SK-N-DZ (cell line): ENCODE data around the gene RNF11.

Experiments
- DNase-seq: peaks from one replicate; pipeline ENCODE4 v3.0.0-alpha.2; 2015; ENCODE audit warnings: low spot score

Gene RNF11

GRCh38 chr1:51295926-51296325 lies 59.9 kb downstream of the RNF11 start:
- DNase-seq, result no peak

GRCh38 chr1:51296383-51297357 lies 60.6 kb downstream of the RNF11 start:
- DNase-seq, result peak; percentile 86

- no peak for DNase-seq
Observed at GRCh38 chr1:51297401-51298321, 61.6 kb downstream of the RNF11 start.

GRCh38 chr1:51298322-51298705 lies 62.2 kb downstream of the RNF11 start:
- DNase-seq, result no peak

GRCh38 chr1:51299185-51299885 lies 63.3 kb downstream of the RNF11 start:
- no peak for DNase-seq

GRCh38 chr1:51299981-51300670 lies 64.1 kb downstream of the RNF11 start:
- DNase-seq, result no peak

- DNase-seq, result no peak
Observed at GRCh38 chr1:51301152-51301843, 65.2 kb downstream of the RNF11 start.

- DNase-seq, result no peak
Observed at GRCh38 chr1:51301844-51302162, 65.7 kb downstream of the RNF11 start.

- no peak for DNase-seq
Observed at GRCh38 chr1:51302270-51302669, 66.2 kb downstream of the RNF11 start.

GRCh38 chr1:51302746-51303145 lies 66.7 kb downstream of the RNF11 start:
- no peak for DNase-seq

GRCh38 chr1:51303315-51303714 lies 67.2 kb downstream of the RNF11 start:
- DNase-seq, result no peak

GRCh38 chr1:51303751-51304251 lies 67.7 kb downstream of the RNF11 start:
- no peak for DNase-seq

GRCh38 chr1:51304360-51304759 lies 68.3 kb downstream of the RNF11 start:
- DNase-seq, result no peak

GRCh38 chr1:51305371-51305823 lies 69.3 kb downstream of the RNF11 start:
- no peak for DNase-seq

- DNase-seq, result no peak
Observed at GRCh38 chr1:51306950-51307349, 70.9 kb downstream of the RNF11 start.

- no peak for DNase-seq
Observed at GRCh38 chr1:51308636-51309035, 72.6 kb downstream of the RNF11 start.

GRCh38 chr1:51309291-51309690 lies 73.2 kb downstream of the RNF11 start:
- no peak for DNase-seq

GRCh38 chr1:51310871-51311613 lies 75.0 kb downstream of the RNF11 start:
- no peak for DNase-seq

- no peak for DNase-seq
Observed at GRCh38 chr1:51311826-51312225, 75.8 kb downstream of the RNF11 start.

GRCh38 chr1:51312718-51313117 lies 76.6 kb downstream of the RNF11 start:
- no peak for DNase-seq
